K562 (cell line): Measurements from ENCODE around the gene ZG16B. TPM values are rescaled to one million over a fixed set of nuclear protein-coding genes. Genes with fewer than 3 reads are reported as not detected.
A peak's percentile ranks its signal among the peaks of the same experiment; 100 is the strongest.

Experiments
- C11orf30 ChIP-seq: fragments of 450-650 bp; IDR thresholded peaks from 2 replicates; pipeline ENCODE4 v1.6.1; 2016; ENCODE audit warnings: low read depth, mild to moderate bottlenecking
- HDAC2 ChIP-seq: fragments of 450-650 bp; IDR thresholded peaks from 2 replicates; pipeline ENCODE4 v1.6.1; 2016; ENCODE audit warnings: mild to moderate bottlenecking
- NFIC ChIP-seq: fragments of 450-650 bp; IDR thresholded peaks from 2 replicates; pipeline ENCODE4 v1.6.1; 2017; ENCODE audit warnings: mild to moderate bottlenecking, inconsistent platforms
- RAD21 ChIP-seq, 2 experiments: fragments of 250-450 bp in 1 of 2; fragments of 450-650 bp in 1 of 2; sonication (Bioruptor Pico) in 1 of 2; formaldehyde crosslinking in 1 of 2; IDR thresholded peaks in 1 of 2; conservative IDR thresholded peaks in 1 of 2; 2 replicates each; pipeline versions ENCODE4 v1.4.0 to v1.8.0; 2020 to 2022; ENCODE audit warnings: mild to moderate bottlenecking in 2 of 2, moderate library complexity in 1 of 2
- SIN3B ChIP-seq: fragments of 450-650 bp; IDR thresholded peaks from 2 replicates; pipeline ENCODE4 v1.6.1; 2017; ENCODE audit warnings: low read depth, mild to moderate bottlenecking, moderate library complexity
- SNIP1 ChIP-seq: fragments of 450-650 bp; IDR thresholded peaks from 2 replicates; pipeline ENCODE4 v1.7.1; 2017; ENCODE audit warnings: low read depth, mild to moderate bottlenecking
- XRCC4 ChIP-seq: IDR thresholded peaks from one replicate; pipeline ENCODE4 v1.6.1; 2011; ENCODE audit not compliant: insufficient read depth, insufficient read length; ENCODE audit errors: extremely low read depth
- ZNF174 ChIP-seq: fragments of 250-450 bp; sonication (Bioruptor Pico); IDR thresholded peaks from 2 replicates; pipeline ENCODE4 v1.4.0; 2020; ENCODE audit warnings: mild to moderate bottlenecking
- ZNF347 ChIP-seq: fragments of 450-650 bp; formaldehyde crosslinking; IDR thresholded peaks from 2 replicates; pipeline ENCODE4 v1.4.0; 2020; ENCODE audit warnings: low read depth, mild to moderate bottlenecking, moderate library complexity
- ZNF707 ChIP-seq: fragments of 250-450 bp; sonication (Bioruptor Pico); conservative IDR thresholded peaks from 2 replicates; pipeline ENCODE4 v1.8.0; 2022; ENCODE audit warnings: inconsistent platforms, mild to moderate bottlenecking, moderate library complexity
- polyA plus RNA-seq, 8 experiments: library from polyadenylated mRNA; depleted of rRNA in 4 of 8; stranded (reverse) in 5 of 8; unstranded in 3 of 8; fragments of >200 nt; fragmentation: Nextera tagmentation in 2 of 8; fragmentation: Illumina TruSeq in 1 of 8; extraction: Ambion mirVana in 2 of 8; extraction: Trizol in 1 of 8; gene quantifications; 2 replicates each; pipeline versions ENCODE4 v1.2.1 to v1.2.3, GENCODE V29; 2011 to 2014; ENCODE audit warnings: inconsistent platforms in 1 of 8, missing spikeins in 1 of 8
- total RNA-seq, 7 experiments: library from RNA; depleted of rRNA in 6 of 7; stranded (reverse); fragments of >200 nt in 6 of 7; fragmentation: Illumina TruSeq in 2 of 7; extraction: Trizol in 2 of 7; gene quantifications; 2 replicates each; pipeline versions ENCODE4 v1.2.1 to v1.2.3, GENCODE V29; 2011 to 2021; ENCODE audit warnings: low replicate concordance in 1 of 7
- TF ChIP-seq, protein P1 (sequence below), 2 experiments: fragments of 450-650 bp; formaldehyde crosslinking in 1 of 2; IDR thresholded peaks; 2 replicates each; pipeline versions ENCODE4 v1.4.0 to v1.6.1; 2014 to 2020; ENCODE audit warnings: mild to moderate bottlenecking in 2 of 2, borderline replicate concordance in 1 of 2, low read depth in 1 of 2
- TF ChIP-seq, protein P2 (sequence below): fragments of 250-450 bp; sonication (Bioruptor Pico); IDR thresholded peaks from 2 replicates; pipeline ENCODE4 v1.5.0; 2022; ENCODE audit warnings: mild to moderate bottlenecking
- TF ChIP-seq, protein P3 (sequence below): sonication (generic); IDR thresholded peaks from 2 replicates; pipeline ENCODE4 v1.6.1; 2016
- TF ChIP-seq, protein P4 (sequence below): fragments of 450-650 bp; IDR thresholded peaks from 2 replicates; pipeline ENCODE4 v1.6.1; 2016

Gene ZG16B
- total and polyA plus RNA-seq, 9 of the 15 experiments (the other 6 are each of a cell fraction or from before 2014, with no cell fraction given): 0.25 to 0.43 (median 0.34) TPM; not detected in 5

DNA sequence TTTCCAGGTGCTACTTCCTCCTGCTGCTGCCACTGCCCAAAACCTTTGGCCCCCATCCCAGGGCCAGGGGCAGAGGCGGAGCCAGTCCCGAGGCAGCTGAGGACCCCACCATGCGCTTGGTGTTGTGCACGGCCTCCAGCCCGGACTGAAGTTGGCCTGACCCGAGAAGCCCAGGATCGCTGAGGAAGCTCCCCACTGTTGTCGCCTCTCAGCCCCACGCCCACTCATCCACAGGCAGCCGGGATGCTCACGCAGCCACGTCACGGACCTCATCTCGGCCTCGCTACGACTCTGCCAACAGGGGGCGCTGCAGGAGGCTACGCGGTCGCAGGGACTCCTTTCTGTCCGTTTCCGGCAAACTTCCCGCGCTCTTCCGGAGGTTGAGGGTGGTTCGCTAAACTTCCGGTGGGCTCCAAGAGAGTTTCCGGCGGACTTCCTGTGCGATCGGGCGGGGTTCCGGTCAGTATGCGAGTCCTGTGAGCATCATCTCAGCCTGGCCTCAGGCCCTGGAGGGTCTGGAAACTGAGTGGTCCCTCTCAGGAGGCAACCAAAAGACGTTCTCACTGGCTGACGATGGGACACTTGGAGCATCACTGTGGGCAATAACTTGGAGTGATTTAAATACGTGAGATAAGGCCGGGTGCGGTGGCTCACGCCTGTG, 12.4 kb downstream of the ZG16B start (continued):
- TF ChIP-seq NFIC: peak; percentile 23; the same call in 1 of the 2 replicates
- peak; percentile 32; the same call in 1 of the 2 replicates for TF ChIP-seq C11orf30
- TF ChIP-seq ZNF174: no peak
- no peak for TF ChIP-seq ZNF707 (CRISPR knock-in tag)
- TF ChIP-seq, protein P1, sequence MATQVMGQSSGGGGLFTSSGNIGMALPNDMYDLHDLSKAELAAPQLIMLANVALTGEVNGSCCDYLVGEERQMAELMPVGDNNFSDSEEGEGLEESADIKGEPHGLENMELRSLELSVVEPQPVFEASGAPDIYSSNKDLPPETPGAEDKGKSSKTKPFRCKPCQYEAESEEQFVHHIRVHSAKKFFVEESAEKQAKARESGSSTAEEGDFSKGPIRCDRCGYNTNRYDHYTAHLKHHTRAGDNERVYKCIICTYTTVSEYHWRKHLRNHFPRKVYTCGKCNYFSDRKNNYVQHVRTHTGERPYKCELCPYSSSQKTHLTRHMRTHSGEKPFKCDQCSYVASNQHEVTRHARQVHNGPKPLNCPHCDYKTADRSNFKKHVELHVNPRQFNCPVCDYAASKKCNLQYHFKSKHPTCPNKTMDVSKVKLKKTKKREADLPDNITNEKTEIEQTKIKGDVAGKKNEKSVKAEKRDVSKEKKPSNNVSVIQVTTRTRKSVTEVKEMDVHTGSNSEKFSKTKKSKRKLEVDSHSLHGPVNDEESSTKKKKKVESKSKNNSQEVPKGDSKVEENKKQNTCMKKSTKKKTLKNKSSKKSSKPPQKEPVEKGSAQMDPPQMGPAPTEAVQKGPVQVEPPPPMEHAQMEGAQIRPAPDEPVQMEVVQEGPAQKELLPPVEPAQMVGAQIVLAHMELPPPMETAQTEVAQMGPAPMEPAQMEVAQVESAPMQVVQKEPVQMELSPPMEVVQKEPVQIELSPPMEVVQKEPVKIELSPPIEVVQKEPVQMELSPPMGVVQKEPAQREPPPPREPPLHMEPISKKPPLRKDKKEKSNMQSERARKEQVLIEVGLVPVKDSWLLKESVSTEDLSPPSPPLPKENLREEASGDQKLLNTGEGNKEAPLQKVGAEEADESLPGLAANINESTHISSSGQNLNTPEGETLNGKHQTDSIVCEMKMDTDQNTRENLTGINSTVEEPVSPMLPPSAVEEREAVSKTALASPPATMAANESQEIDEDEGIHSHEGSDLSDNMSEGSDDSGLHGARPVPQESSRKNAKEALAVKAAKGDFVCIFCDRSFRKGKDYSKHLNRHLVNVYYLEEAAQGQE (IDR thresholded peaks at IDR 0.05; ENCODE audit: borderline replicate concordance): peak; percentile 46; the same call in 1 of the 2 replicates
- TF ChIP-seq, protein P1 (CRISPR knock-in tag; IDR thresholded peaks at IDR 0.05; ENCODE audit: low read depth): no peak
- peak; percentile 15 to 65; a peak in 3 of 4 replicates for TF ChIP-seq RAD21 (CRISPR knock-in tag; conservative IDR thresholded peaks at IDR 0.05 in 1 of 2, IDR thresholded peaks at IDR 0.05 in 1 of 2)
- TF ChIP-seq XRCC4: no peak
- no peak for TF ChIP-seq SNIP1
- TF ChIP-seq HDAC2: peak; percentile 44; the same call in 1 of the 2 replicates
- TF ChIP-seq SIN3B: no peak
- TF ChIP-seq ZNF347: no peak
- TF ChIP-seq, protein P2, sequence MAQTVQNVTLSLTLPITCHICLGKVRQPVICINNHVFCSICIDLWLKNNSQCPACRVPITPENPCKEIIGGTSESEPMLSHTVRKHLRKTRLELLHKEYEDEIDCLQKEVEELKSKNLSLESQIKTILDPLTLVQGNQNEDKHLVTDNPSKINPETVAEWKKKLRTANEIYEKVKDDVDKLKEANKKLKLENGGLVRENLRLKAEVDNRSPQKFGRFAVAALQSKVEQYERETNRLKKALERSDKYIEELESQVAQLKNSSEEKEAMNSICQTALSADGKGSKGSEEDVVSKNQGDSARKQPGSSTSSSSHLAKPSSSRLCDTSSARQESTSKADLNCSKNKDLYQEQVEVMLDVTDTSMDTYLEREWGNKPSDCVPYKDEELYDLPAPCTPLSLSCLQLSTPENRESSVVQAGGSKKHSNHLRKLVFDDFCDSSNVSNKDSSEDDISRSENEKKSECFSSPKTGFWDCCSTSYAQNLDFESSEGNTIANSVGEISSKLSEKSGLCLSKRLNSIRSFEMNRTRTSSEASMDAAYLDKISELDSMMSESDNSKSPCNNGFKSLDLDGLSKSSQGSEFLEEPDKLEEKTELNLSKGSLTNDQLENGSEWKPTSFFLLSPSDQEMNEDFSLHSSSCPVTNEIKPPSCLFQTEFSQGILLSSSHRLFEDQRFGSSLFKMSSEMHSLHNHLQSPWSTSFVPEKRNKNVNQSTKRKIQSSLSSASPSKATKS (CRISPR knock-in tag): no peak
- TF ChIP-seq, protein P3, sequence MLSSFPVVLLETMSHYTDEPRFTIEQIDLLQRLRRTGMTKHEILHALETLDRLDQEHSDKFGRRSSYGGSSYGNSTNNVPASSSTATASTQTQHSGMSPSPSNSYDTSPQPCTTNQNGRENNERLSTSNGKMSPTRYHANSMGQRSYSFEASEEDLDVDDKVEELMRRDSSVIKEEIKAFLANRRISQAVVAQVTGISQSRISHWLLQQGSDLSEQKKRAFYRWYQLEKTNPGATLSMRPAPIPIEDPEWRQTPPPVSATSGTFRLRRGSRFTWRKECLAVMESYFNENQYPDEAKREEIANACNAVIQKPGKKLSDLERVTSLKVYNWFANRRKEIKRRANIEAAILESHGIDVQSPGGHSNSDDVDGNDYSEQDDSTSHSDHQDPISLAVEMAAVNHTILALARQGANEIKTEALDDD: no peak
- TF ChIP-seq, protein P4, sequence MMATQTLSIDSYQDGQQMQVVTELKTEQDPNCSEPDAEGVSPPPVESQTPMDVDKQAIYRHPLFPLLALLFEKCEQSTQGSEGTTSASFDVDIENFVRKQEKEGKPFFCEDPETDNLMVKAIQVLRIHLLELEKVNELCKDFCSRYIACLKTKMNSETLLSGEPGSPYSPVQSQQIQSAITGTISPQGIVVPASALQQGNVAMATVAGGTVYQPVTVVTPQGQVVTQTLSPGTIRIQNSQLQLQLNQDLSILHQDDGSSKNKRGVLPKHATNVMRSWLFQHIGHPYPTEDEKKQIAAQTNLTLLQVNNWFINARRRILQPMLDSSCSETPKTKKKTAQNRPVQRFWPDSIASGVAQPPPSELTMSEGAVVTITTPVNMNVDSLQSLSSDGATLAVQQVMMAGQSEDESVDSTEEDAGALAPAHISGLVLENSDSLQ: peak; percentile 64; the same call in 1 of the 2 replicates
